H9 (cell line): ENCODE data around the gene PNKD. TPM values are rescaled to one million over a fixed set of nuclear protein-coding genes. Genes with fewer than 3 reads are reported as not detected.

Experiments
- DNase-seq: peaks from one replicate; pipeline ENCODE4 v3.0.0-alpha.2; 2017
- H2AFZ ChIP-seq: one replicate; pipeline ENCODE4 v1.6.1; 2013; ENCODE audit warnings: mild to moderate bottlenecking, low read length, control low read depth, moderate library complexity
- H2AK5ac ChIP-seq: 2 replicates; pipeline ENCODE4 v1.6.1; 2013; ENCODE audit warnings: low read length, control low read depth, mixed read lengths; ENCODE audit not compliant: insufficient read length
- H2BK120ac ChIP-seq: one replicate; pipeline ENCODE4 v1.6.1; 2013; ENCODE audit warnings: low read depth, mild to moderate bottlenecking, low read length, control low read depth, inconsistent platforms; ENCODE audit not compliant: poor library complexity, severe bottlenecking
- H2BK12ac ChIP-seq: 2 replicates; pipeline ENCODE4 v1.6.1; 2013; ENCODE audit warnings: low read length, control low read depth, mixed read lengths, low read depth; ENCODE audit not compliant: insufficient read length
- H2BK15ac ChIP-seq: 2 replicates; pipeline ENCODE4 v1.6.1; 2013; ENCODE audit warnings: low read depth, low read length, control low read depth
- H2BK20ac ChIP-seq: one replicate; pipeline ENCODE4 v1.6.1; 2013; ENCODE audit warnings: low read depth, mild to moderate bottlenecking, low read length, control low read depth, inconsistent platforms; ENCODE audit not compliant: poor library complexity, severe bottlenecking
- H2BK5ac ChIP-seq: 2 replicates; pipeline ENCODE4 v1.6.1; 2013; ENCODE audit warnings: low read length, control low read depth, mixed read lengths; ENCODE audit not compliant: insufficient read length
- H3K14ac ChIP-seq: 2 replicates; pipeline ENCODE4 v1.6.1; 2013; ENCODE audit warnings: low read length, control low read depth; ENCODE audit not compliant: insufficient read depth
- H3K18ac ChIP-seq: 2 replicates; pipeline ENCODE4 v1.6.1; 2013; ENCODE audit warnings: low read depth, mild to moderate bottlenecking, mixed read lengths, low read length, control low read depth; ENCODE audit not compliant: insufficient read length
- H3K23ac ChIP-seq: 2 replicates; pipeline ENCODE4 v1.6.1; 2013; ENCODE audit warnings: low read length, control low read depth, mixed read lengths, low read depth; ENCODE audit not compliant: insufficient read length
- H3K23me2 ChIP-seq: 2 replicates; pipeline ENCODE4 v1.6.1; 2013; ENCODE audit warnings: low read depth, mild to moderate bottlenecking, mixed read lengths, low read length, control low read depth; ENCODE audit not compliant: insufficient read length, poor library complexity, severe bottlenecking
- H3K27ac ChIP-seq: 2 replicates; pipeline ENCODE4 v1.5.1; 2013; ENCODE audit warnings: low read length, control low read depth, mixed read lengths, low read depth; ENCODE audit not compliant: insufficient read length
- H3K27me3 ChIP-seq: 2 replicates; pipeline ENCODE4 v1.6.1; 2013; ENCODE audit warnings: low read length, control low read depth, inconsistent platforms; ENCODE audit not compliant: insufficient read depth
- H3K4ac ChIP-seq: 2 replicates; pipeline ENCODE4 v1.6.1; 2013; ENCODE audit warnings: low read depth, mild to moderate bottlenecking, control low read depth, inconsistent platforms, low read length, moderate library complexity
- H3K4me1 ChIP-seq: 2 replicates; pipeline ENCODE4 v1.6.1; 2013; ENCODE audit warnings: low read length, control low read depth, inconsistent platforms; ENCODE audit not compliant: insufficient read depth
- H3K4me2 ChIP-seq: 2 replicates; pipeline ENCODE4 v1.6.1; 2013; ENCODE audit warnings: low read length, control low read depth, mixed read lengths; ENCODE audit not compliant: insufficient read length, insufficient read depth
- H3K56ac ChIP-seq: 2 replicates; pipeline ENCODE4 v1.6.1; 2013; ENCODE audit warnings: low read depth, mild to moderate bottlenecking, mixed read lengths, low read length, control low read depth; ENCODE audit not compliant: insufficient read length
- H3K79me1 ChIP-seq: 2 replicates; pipeline ENCODE4 v1.6.1; 2013; ENCODE audit warnings: low read depth, mild to moderate bottlenecking, moderate library complexity, low read length, control low read depth, inconsistent platforms; ENCODE audit not compliant: insufficient read depth, poor library complexity, severe bottlenecking
- H3K79me2 ChIP-seq: 2 replicates; pipeline ENCODE4 v1.6.1; 2013; ENCODE audit warnings: low read length, control low read depth, inconsistent platforms; ENCODE audit not compliant: insufficient read depth
- H3K9ac ChIP-seq: 2 replicates; pipeline ENCODE4 v1.6.1; 2013; ENCODE audit warnings: low read length, control low read depth, mixed read lengths; ENCODE audit not compliant: insufficient read length; ENCODE audit errors: extremely low read depth
- H3K9me3 ChIP-seq: one replicate; pipeline ENCODE4 v1.6.1; 2013; ENCODE audit warnings: low read depth, low read length, inconsistent platforms; ENCODE audit not compliant: control insufficient read depth
- H3T11ph ChIP-seq: one replicate; pipeline ENCODE4 v1.6.1; 2013; ENCODE audit warnings: mild to moderate bottlenecking, low read length, control low read depth, inconsistent platforms
- H4K20me1 ChIP-seq: one replicate; pipeline ENCODE4 v1.6.1; 2013; ENCODE audit not compliant: control insufficient read depth, insufficient read length, insufficient read depth
- H4K5ac ChIP-seq: 2 replicates; pipeline ENCODE4 v1.6.1; 2013; ENCODE audit warnings: low read depth, mild to moderate bottlenecking, mixed read lengths, low read length, control low read depth; ENCODE audit not compliant: insufficient read length
- H4K8ac ChIP-seq: replicated peaks from 2 replicates; pipeline ENCODE4 v1.6.1; 2013; ENCODE audit warnings: low read length, control low read depth, mixed read lengths, low read depth; ENCODE audit not compliant: insufficient read length
- H4K91ac ChIP-seq: 2 replicates; pipeline ENCODE4 v1.6.1; 2013; ENCODE audit warnings: low read depth, mild to moderate bottlenecking, moderate library complexity, mixed read lengths, low read length, control low read depth; ENCODE audit not compliant: insufficient read length
- H3K27ac Mint-ChIP-seq, 3 experiments: 2 replicates in 2 of 3; 3 replicates in 1 of 3; pipeline ENCODE4 v1.8.0; 2020 to 2021; ENCODE audit warnings: mixed read lengths in 3 of 3, mild to moderate bottlenecking in 1 of 3, moderate library complexity in 1 of 3
- H3K27me3 Mint-ChIP-seq: 2 replicates; pipeline ENCODE4 v1.8.0; 2021; ENCODE audit warnings: low read depth, mild to moderate bottlenecking, moderate library complexity, mixed read lengths
- H3K36me3 Mint-ChIP-seq, 3 experiments: 2 replicates in 2 of 3; 3 replicates in 1 of 3; pipeline ENCODE4 v1.8.0; 2020 to 2021; ENCODE audit warnings: low read depth in 3 of 3, mixed read lengths in 3 of 3; ENCODE audit not compliant: insufficient read depth in 1 of 3
- H3K4me1 Mint-ChIP-seq, 2 experiments: 2 replicates each; pipeline ENCODE4 v1.8.0; 2020; ENCODE audit warnings: mixed read lengths in 2 of 2
- H3K4me3 Mint-ChIP-seq, 2 experiments: 2 replicates in 1 of 2; 3 replicates in 1 of 2; pipeline ENCODE4 v1.8.0; 2020 to 2021; ENCODE audit warnings: mild to moderate bottlenecking in 2 of 2, mixed read lengths in 2 of 2, moderate library complexity in 1 of 2
- H3K9me3 Mint-ChIP-seq, 2 experiments: 2 replicates in 1 of 2; 3 replicates in 1 of 2; pipeline ENCODE4 v1.8.0; 2020; ENCODE audit warnings: mild to moderate bottlenecking in 2 of 2, mixed read lengths in 2 of 2, moderate library complexity in 1 of 2
- CTCF ChIP-seq: fragments of 200-600 bp; sonication (generic); conservative IDR thresholded peaks from 3 replicates; pipeline ENCODE4 v1.8.0; 2021; ENCODE audit warnings: antibody characterized with exemption, mild to moderate bottlenecking
- WGBS: extraction: QIAGEN DNeasy Blood & Tissue Kit; methylation state at CpG from one replicate; pipeline ENCODE4 v1.1.7; 2013; ENCODE audit warnings: missing lambda C conversion rate, low lambda C conversion rate, mixed read lengths; ENCODE audit not compliant: insufficient read length; ENCODE audit errors: extremely low coverage; 5-methylcytosine and 5-hydroxymethylcytosine counted together
- total RNA-seq: library from RNA; stranded (reverse); gene quantifications from 2 replicates; pipeline ENCODE4 v1.2.1, GENCODE V29; 2021

PNKD gene
- total RNA-seq, 1 experiment from 2014 or later, result 31.6 TPM

- H3K9ac ChIP-seq, result no peak overlapping the region
- H2BK120ac ChIP-seq, result no peak overlapping the region
- no peaks in the 10 kb centered on the region for H3K79me1 ChIP-seq
- no peak overlapping the region for H2BK20ac ChIP-seq
- H3K9me3 ChIP-seq, result no peaks in the 10 kb centered on the region
- no peak overlapping the region for H3T11ph ChIP-seq
- no CpG with 5 or more reads among the region's 5 CpGs for WGBS
- no peaks in the 10 kb centered on the region; the same call in 1 of the 2 replicates for H3K4me1 ChIP-seq
- H3K27ac Mint-ChIP-seq, result peak overlapping the region in 1 of 3 experiments; percentile 73; a peak in 1 of 7 replicates
- no peak overlapping the region for H3K27ac ChIP-seq
- H2BK15ac ChIP-seq, result no peak overlapping the region
- no peaks in the 10 kb centered on the region for H3K27me3 Mint-ChIP-seq
- no peaks in the 10 kb centered on the region for H3K79me2 ChIP-seq
- no peaks in the 10 kb centered on the region for H3K23me2 ChIP-seq
- H3K4me2 ChIP-seq, result no peak overlapping the region
- no peaks in the 10 kb centered on the region for H3K27me3 ChIP-seq
- H4K5ac ChIP-seq, result no peak overlapping the region
- H3K4me3 Mint-ChIP-seq, result no peak overlapping the region
- no peak for DNase-seq
- no peak overlapping the region for H4K91ac ChIP-seq
- H3K9me3 Mint-ChIP-seq, result no peaks in the 10 kb centered on the region
- no peak overlapping the region for H2BK12ac ChIP-seq
- H4K20me1 ChIP-seq, result no peaks in the 10 kb centered on the region
- peaks cover 5 to 8% of the 10 kb centered on the region in 2 experiments for H3K4me1 Mint-ChIP-seq
- H3K18ac ChIP-seq, result no peak overlapping the region
- H4K8ac ChIP-seq, result no peak overlapping the region
- H3K36me3 Mint-ChIP-seq, result peaks cover 0 to 6% (median 0%) of the 10 kb centered on the region in 3 experiments; a peak in 3 of 7 replicates
- no peak overlapping the region for H3K23ac ChIP-seq
- no peak overlapping the region for H2AK5ac ChIP-seq
- no peak overlapping the region for H2AFZ ChIP-seq
- H2BK5ac ChIP-seq, result no peak overlapping the region
- no peak overlapping the region; the same call in 1 of the 2 replicates for H3K14ac ChIP-seq
- TF ChIP-seq CTCF, result no peak
- no peak overlapping the region for H3K4ac ChIP-seq
- H3K56ac ChIP-seq, result no peak overlapping the region
Measured at GRCh38 chr2:218342837-218343236, 72.5 kb downstream of the PNKD start.
